Panc1 (cell line): Measurements from ENCODE around the gene TMEM108.

Experiments
- POLR2AphosphoS5 ChIP-seq: IDR thresholded peaks from 2 replicates; pipeline ENCODE4 v1.6.1; 2012; ENCODE audit warnings: mild to moderate bottlenecking, low read depth, low read length, moderate library complexity
- TF ChIP-seq, protein P1 (sequence below): fragments of 450-650 bp; IDR thresholded peaks from 2 replicates; pipeline ENCODE4 v1.5.1; 2017; ENCODE audit warnings: mild to moderate bottlenecking

DNA sequence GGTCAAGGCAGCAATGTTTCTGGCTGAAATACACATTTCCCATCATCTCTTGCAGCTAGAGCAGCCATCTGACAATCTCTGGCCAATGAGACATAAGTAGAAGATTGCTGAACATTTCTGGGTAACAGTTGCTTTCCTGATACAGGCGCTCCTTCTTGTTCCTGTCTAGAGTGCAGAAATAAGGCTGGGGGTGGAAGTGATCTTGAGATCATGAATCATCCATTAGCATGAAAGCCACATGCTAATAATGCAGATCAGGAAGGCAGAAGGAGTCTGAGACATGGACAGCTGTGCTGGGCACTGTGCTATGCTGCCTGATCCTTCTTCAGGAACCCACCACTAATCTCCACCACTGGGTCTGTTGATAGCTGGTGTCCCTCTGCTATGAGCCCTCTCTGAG lies 14.8 kb upstream of the TMEM108 start:
- TF ChIP-seq, protein P1, sequence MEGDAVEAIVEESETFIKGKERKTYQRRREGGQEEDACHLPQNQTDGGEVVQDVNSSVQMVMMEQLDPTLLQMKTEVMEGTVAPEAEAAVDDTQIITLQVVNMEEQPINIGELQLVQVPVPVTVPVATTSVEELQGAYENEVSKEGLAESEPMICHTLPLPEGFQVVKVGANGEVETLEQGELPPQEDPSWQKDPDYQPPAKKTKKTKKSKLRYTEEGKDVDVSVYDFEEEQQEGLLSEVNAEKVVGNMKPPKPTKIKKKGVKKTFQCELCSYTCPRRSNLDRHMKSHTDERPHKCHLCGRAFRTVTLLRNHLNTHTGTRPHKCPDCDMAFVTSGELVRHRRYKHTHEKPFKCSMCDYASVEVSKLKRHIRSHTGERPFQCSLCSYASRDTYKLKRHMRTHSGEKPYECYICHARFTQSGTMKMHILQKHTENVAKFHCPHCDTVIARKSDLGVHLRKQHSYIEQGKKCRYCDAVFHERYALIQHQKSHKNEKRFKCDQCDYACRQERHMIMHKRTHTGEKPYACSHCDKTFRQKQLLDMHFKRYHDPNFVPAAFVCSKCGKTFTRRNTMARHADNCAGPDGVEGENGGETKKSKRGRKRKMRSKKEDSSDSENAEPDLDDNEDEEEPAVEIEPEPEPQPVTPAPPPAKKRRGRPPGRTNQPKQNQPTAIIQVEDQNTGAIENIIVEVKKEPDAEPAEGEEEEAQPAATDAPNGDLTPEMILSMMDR = no peak
- TF ChIP-seq POLR2AphosphoS5 = no peak
